WTC11 (cell line): Measurements from ENCODE around the gene ISY1. TPM values are rescaled to one million over a fixed set of nuclear protein-coding genes. Genes with fewer than 3 reads are reported as not detected.

Experiments
- ATAC-seq: fragments of 200-7000 bp; cut with Tn5 transposase; 2 replicates; pipeline ENCODE4 v1.10.0; 2021; ENCODE audit warnings: mild to moderate bottlenecking, moderate library complexity
- CTCF ChIA-PET: fragments of 300-600 bp; sonication (Branson Sonifier 250); formaldehyde crosslinking; loops from one replicate; lab custom pipeline; 2021; ENCODE audit warnings: antibody characterized with exemption; lab: Charles Lee
- POLR2A ChIA-PET: fragments of 350-600 bp; sonication (Branson Sonifier 250); formaldehyde crosslinking; loops from one replicate; lab custom pipeline; 2021; ENCODE audit warnings: antibody characterized with exemption; lab: Charles Lee
- DNase-seq: peaks from one replicate; pipeline ENCODE4 v3.0.0; 2021; ENCODE audit warnings: low spot score
- H3K27ac Mint-ChIP-seq: 2 replicates; pipeline ENCODE4 v1.8.0; 2021; ENCODE audit warnings: mixed read lengths
- H3K27me3 Mint-ChIP-seq: 2 replicates; pipeline ENCODE4 v1.8.0; 2021; ENCODE audit warnings: low read depth, mild to moderate bottlenecking, moderate library complexity, mixed read lengths
- H3K36me3 Mint-ChIP-seq: 2 replicates; pipeline ENCODE4 v1.8.0; 2021; ENCODE audit warnings: mixed read lengths
- H3K4me1 Mint-ChIP-seq: 2 replicates; pipeline ENCODE4 v1.8.0; 2022; ENCODE audit warnings: mixed read lengths
- H3K4me3 Mint-ChIP-seq: 2 replicates; pipeline ENCODE4 v1.8.0; 2021; ENCODE audit warnings: mild to moderate bottlenecking, moderate library complexity, mixed read lengths
- H3K9me3 Mint-ChIP-seq: 2 replicates; pipeline ENCODE4 v1.8.0; 2021; ENCODE audit warnings: mixed read lengths
- ATF1 ChIP-seq: sonication (generic); formaldehyde crosslinking; IDR thresholded peaks from 2 replicates; pipeline ENCODE4 v1.8.1; 2023; ENCODE audit warnings: mild to moderate bottlenecking, moderate library complexity, missing genetic modification reagents
- CREB1 ChIP-seq: sonication (generic); formaldehyde crosslinking; IDR thresholded peaks from 2 replicates; pipeline ENCODE4 v1.8.0; 2023; ENCODE audit warnings: mild to moderate bottlenecking, missing genetic modification reagents
- FOXK1 ChIP-seq: sonication (generic); formaldehyde crosslinking; IDR thresholded peaks from 2 replicates; pipeline ENCODE4 v1.8.0; 2022; ENCODE audit warnings: mild to moderate bottlenecking, moderate library complexity, missing genetic modification reagents
- FOXP1 ChIP-seq: sonication (generic); formaldehyde crosslinking; IDR thresholded peaks from 2 replicates; pipeline ENCODE4 v1.8.0; 2022; ENCODE audit warnings: missing genetic modification reagents, mild to moderate bottlenecking, moderate library complexity, borderline replicate concordance
- GTF2I ChIP-seq: fragments of 250-450 bp; sonication (Bioruptor Pico); conservative IDR thresholded peaks from 2 replicates; pipeline ENCODE4 v1.4.0; 2021; ENCODE audit warnings: mild to moderate bottlenecking
- NFE2L1 ChIP-seq: sonication (generic); formaldehyde crosslinking; IDR thresholded peaks from 2 replicates; pipeline ENCODE4 v1.8.1; 2023; ENCODE audit warnings: missing genetic modification reagents
- NR1H2 ChIP-seq: sonication (generic); formaldehyde crosslinking; IDR thresholded peaks from 2 replicates; pipeline ENCODE4 v1.9.0; 2021; ENCODE audit warnings: mild to moderate bottlenecking, moderate library complexity, missing genetic modification reagents
- RORB ChIP-seq: fragments of 250-450 bp; sonication (Bioruptor Pico); IDR thresholded peaks from 2 replicates; pipeline ENCODE4 v1.9.0; 2021; ENCODE audit warnings: mild to moderate bottlenecking
- ZNF121 ChIP-seq: sonication (generic); formaldehyde crosslinking; IDR thresholded peaks from 2 replicates; pipeline ENCODE4 v1.8.0; 2023; ENCODE audit warnings: missing genetic modification reagents
- ZNF138 ChIP-seq: sonication (generic); formaldehyde crosslinking; conservative IDR thresholded peaks from 2 replicates; pipeline ENCODE4 v1.8.1; 2022; ENCODE audit warnings: mild to moderate bottlenecking, moderate library complexity, missing genetic modification reagents
- ZNF671 ChIP-seq: fragments of 250-450 bp; sonication (Bioruptor Pico); IDR thresholded peaks from 2 replicates; pipeline ENCODE4 v1.8.0; 2021; ENCODE audit warnings: mild to moderate bottlenecking
- total RNA-seq: library from RNA; stranded (reverse); gene quantifications from 3 replicates; pipeline ENCODE4 v1.2.3, GENCODE V29; 2021
- TF ChIP-seq, protein P1 (sequence below): sonication (generic); formaldehyde crosslinking; IDR thresholded peaks from 2 replicates; pipeline ENCODE4 v1.8.1; 2023; ENCODE audit warnings: mild to moderate bottlenecking, missing genetic modification reagents
- TF ChIP-seq, protein P2 (sequence below): sonication (generic); formaldehyde crosslinking; IDR thresholded peaks from 2 replicates; pipeline ENCODE4 v1.8.1; 2023; ENCODE audit warnings: mild to moderate bottlenecking, moderate library complexity, missing genetic modification reagents
- TF ChIP-seq, protein P3 (sequence below): sonication (generic); formaldehyde crosslinking; IDR thresholded peaks from 2 replicates; pipeline ENCODE4 v1.8.1; 2023; ENCODE audit warnings: mild to moderate bottlenecking, missing genetic modification reagents, moderate library complexity
- TF ChIP-seq, protein P4 (sequence below): sonication (generic); formaldehyde crosslinking; IDR thresholded peaks from 2 replicates; pipeline ENCODE4 v1.8.1; 2022; ENCODE audit warnings: mild to moderate bottlenecking, missing genetic modification reagents, moderate library complexity, borderline replicate concordance
- TF ChIP-seq, protein P5 (sequence below): sonication (generic); formaldehyde crosslinking; IDR thresholded peaks from 2 replicates; pipeline ENCODE4 v1.8.0; 2022; ENCODE audit warnings: mild to moderate bottlenecking, missing genetic modification reagents
- TF ChIP-seq, protein P6 (sequence below): sonication (generic); formaldehyde crosslinking; IDR thresholded peaks from 2 replicates; pipeline ENCODE4 v1.8.0; 2022; ENCODE audit warnings: mild to moderate bottlenecking, missing genetic modification reagents
- TF ChIP-seq, protein P7 (sequence below): sonication (generic); formaldehyde crosslinking; IDR thresholded peaks from 2 replicates; pipeline ENCODE4 v1.8.1; 2023; ENCODE audit warnings: mild to moderate bottlenecking, missing genetic modification reagents, moderate library complexity
- TF ChIP-seq, protein P8 (sequence below): sonication (generic); formaldehyde crosslinking; IDR thresholded peaks from 2 replicates; pipeline ENCODE4 v1.8.1; 2022; ENCODE audit warnings: low read depth, missing genetic modification reagents, borderline replicate concordance

Gene ISY1
- total RNA-seq, 1 experiment from 2014 or later = 25.0 TPM

DNA sequence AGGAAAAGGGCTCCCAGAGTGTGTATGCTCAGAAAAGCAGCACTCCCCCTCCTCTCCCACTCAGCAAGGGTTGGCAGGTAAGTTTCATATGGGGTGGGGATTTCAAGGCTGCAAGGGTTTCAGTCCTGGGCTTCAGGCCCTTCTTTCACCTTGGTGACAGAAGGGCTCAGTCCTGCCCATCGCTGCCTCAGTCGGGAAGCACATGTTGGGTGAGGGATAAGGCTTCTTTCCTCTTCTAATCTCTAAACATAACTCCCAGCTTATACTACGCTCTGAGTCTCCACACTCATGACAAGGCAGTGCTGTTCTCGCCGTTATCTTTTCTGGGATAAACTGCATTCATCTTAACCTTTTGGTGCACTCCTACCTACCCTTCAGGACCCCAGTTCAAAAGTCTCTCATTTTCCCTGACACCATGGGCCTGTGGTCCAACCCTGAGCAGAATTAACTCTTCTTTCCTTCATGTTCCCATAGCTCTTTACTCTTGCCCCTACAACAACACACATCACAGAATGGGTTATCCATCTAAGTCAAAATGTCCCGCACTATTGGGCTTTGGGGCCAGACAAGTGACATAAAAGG, 56.3 kb downstream of the ISY1 start (continued):
- TF ChIP-seq, protein P1, sequence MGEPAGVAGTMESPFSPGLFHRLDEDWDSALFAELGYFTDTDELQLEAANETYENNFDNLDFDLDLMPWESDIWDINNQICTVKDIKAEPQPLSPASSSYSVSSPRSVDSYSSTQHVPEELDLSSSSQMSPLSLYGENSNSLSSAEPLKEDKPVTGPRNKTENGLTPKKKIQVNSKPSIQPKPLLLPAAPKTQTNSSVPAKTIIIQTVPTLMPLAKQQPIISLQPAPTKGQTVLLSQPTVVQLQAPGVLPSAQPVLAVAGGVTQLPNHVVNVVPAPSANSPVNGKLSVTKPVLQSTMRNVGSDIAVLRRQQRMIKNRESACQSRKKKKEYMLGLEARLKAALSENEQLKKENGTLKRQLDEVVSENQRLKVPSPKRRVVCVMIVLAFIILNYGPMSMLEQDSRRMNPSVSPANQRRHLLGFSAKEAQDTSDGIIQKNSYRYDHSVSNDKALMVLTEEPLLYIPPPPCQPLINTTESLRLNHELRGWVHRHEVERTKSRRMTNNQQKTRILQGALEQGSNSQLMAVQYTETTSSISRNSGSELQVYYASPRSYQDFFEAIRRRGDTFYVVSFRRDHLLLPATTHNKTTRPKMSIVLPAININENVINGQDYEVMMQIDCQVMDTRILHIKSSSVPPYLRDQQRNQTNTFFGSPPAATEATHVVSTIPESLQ (CRISPR knock-in tag) = no peak
- no peak for TF ChIP-seq ATF1 (CRISPR knock-in tag)
- TF ChIP-seq, protein P2, sequence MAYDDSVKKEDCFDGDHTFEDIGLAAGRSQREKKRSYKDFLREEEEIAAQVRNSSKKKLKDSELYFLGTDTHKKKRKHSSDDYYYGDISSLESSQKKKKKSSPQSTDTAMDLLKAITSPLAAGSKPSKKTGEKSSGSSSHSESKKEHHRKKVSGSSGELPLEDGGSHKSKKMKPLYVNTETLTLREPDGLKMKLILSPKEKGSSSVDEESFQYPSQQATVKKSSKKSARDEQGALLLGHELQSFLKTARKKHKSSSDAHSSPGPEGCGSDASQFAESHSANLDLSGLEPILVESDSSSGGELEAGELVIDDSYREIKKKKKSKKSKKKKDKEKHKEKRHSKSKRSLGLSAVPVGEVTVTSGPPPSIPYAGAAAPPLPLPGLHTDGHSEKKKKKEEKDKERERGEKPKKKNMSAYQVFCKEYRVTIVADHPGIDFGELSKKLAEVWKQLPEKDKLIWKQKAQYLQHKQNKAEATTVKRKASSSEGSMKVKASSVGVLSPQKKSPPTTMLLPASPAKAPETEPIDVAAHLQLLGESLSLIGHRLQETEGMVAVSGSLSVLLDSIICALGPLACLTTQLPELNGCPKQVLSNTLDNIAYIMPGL = no peak
- TF ChIP-seq, protein P3, sequence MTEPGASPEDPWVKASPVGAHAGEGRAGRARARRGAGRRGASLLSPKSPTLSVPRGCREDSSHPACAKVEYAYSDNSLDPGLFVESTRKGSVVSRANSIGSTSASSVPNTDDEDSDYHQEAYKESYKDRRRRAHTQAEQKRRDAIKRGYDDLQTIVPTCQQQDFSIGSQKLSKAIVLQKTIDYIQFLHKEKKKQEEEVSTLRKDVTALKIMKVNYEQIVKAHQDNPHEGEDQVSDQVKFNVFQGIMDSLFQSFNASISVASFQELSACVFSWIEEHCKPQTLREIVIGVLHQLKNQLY (CRISPR knock-in tag) = no peak
- TF ChIP-seq RORB (CRISPR knock-in tag) = no peak
- TF ChIP-seq, protein P4, sequence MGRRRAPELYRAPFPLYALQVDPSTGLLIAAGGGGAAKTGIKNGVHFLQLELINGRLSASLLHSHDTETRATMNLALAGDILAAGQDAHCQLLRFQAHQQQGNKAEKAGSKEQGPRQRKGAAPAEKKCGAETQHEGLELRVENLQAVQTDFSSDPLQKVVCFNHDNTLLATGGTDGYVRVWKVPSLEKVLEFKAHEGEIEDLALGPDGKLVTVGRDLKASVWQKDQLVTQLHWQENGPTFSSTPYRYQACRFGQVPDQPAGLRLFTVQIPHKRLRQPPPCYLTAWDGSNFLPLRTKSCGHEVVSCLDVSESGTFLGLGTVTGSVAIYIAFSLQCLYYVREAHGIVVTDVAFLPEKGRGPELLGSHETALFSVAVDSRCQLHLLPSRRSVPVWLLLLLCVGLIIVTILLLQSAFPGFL = no peak
- TF ChIP-seq, protein P5, sequence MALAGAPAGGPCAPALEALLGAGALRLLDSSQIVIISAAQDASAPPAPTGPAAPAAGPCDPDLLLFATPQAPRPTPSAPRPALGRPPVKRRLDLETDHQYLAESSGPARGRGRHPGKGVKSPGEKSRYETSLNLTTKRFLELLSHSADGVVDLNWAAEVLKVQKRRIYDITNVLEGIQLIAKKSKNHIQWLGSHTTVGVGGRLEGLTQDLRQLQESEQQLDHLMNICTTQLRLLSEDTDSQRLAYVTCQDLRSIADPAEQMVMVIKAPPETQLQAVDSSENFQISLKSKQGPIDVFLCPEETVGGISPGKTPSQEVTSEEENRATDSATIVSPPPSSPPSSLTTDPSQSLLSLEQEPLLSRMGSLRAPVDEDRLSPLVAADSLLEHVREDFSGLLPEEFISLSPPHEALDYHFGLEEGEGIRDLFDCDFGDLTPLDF = no peak
- TF ChIP-seq FOXP1 (CRISPR knock-in tag) = no peak
- TF ChIP-seq, protein P6, sequence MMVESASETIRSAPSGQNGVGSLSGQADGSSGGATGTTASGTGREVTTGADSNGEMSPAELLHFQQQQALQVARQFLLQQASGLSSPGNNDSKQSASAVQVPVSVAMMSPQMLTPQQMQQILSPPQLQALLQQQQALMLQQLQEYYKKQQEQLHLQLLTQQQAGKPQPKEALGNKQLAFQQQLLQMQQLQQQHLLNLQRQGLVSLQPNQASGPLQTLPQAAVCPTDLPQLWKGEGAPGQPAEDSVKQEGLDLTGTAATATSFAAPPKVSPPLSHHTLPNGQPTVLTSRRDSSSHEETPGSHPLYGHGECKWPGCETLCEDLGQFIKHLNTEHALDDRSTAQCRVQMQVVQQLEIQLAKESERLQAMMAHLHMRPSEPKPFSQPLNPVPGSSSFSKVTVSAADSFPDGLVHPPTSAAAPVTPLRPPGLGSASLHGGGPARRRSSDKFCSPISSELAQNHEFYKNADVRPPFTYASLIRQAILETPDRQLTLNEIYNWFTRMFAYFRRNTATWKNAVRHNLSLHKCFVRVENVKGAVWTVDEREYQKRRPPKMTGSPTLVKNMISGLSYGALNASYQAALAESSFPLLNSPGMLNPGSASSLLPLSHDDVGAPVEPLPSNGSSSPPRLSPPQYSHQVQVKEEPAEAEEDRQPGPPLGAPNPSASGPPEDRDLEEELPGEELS (CRISPR knock-in tag) = no peak

DNA sequence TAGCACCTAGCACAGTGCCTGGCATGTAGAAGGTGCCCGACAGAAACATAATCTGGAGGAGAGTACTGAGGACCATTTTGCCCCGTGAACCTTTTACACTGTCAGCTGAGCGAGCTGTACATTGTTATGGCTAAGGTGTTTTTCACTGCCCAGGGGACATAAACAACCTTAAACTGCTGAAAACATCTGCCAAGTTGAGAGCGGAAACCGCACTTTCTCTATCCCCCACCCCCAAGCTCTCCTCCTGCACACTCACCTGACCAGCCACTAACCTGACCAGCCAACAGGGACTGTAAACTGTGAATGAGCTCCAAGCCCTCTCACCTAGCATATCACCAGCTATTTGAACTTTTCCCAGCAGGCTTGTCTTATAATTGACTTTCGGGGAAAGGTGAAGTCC, 56.8 kb downstream of the ISY1 start:
- Mint-ChIP-seq H3K4me3 (no peak overlapping the region), H3K27me3 (no peaks in the 10 kb centered on the region)
- TF ChIP-seq NR1H2 = no peak
- TF ChIP-seq, protein P7, sequence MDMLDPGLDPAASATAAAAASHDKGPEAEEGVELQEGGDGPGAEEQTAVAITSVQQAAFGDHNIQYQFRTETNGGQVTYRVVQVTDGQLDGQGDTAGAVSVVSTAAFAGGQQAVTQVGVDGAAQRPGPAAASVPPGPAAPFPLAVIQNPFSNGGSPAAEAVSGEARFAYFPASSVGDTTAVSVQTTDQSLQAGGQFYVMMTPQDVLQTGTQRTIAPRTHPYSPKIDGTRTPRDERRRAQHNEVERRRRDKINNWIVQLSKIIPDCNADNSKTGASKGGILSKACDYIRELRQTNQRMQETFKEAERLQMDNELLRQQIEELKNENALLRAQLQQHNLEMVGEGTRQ = no peak
- TF ChIP-seq, all 79 proteins: peak for 0
- H3K4me1 Mint-ChIP-seq = no peaks in the 10 kb centered on the region
- peaks cover 4% of the 10 kb centered on the region for H3K36me3 Mint-ChIP-seq
- ChIA-PET POLR2A (no interaction called here), CTCF (no interaction called here)
- peak overlapping the region; percentile 60; the same call in 1 of the 2 replicates for H3K27ac Mint-ChIP-seq
- H3K9me3 Mint-ChIP-seq = no peaks in the 10 kb centered on the region
- ATAC-seq = no peak
- DNase-seq = no peak

DNA sequence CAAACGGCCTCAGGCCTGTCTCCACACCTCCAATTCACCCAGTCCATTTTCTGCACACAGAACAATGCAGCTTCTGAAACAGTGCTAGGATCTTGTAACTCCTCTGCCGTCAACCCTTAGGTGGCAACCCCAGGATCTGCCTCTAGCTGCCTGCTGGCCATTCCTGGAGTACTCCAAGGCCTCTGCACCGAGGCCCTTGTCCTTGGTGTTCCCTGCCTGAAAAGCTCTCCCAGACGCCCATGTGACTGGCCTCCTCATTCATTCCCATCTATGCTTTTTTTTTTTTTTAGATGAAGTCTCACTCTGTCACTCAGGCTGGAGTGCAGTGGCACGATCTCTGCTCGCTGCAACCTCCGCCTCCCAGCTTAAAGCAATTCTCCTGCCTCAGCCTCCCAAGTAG, 57.6 kb downstream of the ISY1 start:
- Mint-ChIP-seq H3K4me3 (no peak overlapping the region), H3K4me1 (no peaks in the 10 kb centered on the region), H3K27ac (peak overlapping the region; percentile 53; the same call in 1 of the 2 replicates), H3K9me3 (peaks cover 2% of the 10 kb centered on the region), H3K36me3 (peaks cover 2% of the 10 kb centered on the region), H3K27me3 (no peaks in the 10 kb centered on the region)
- no peak for DNase-seq
- ChIA-PET POLR2A (no interaction called here), CTCF (interaction anchor here (1.2 to 1.4 kb wide), 2 partner anchors 133 to 142 kb away, joined by 4 to 6 read pairs; no protein-coding TSS in a partner anchor)
- ATAC-seq = no peak
- TF ChIP-seq, protein P1 (CRISPR knock-in tag) = no peak
- no peak for TF ChIP-seq ZNF671 (CRISPR knock-in tag)
- TF ChIP-seq CREB1 (CRISPR knock-in tag) = no peak
- no peak for TF ChIP-seq FOXK1 (CRISPR knock-in tag)
- TF ChIP-seq GTF2I (CRISPR knock-in tag) = no peak
- TF ChIP-seq NFE2L1 (CRISPR knock-in tag) = no peak
- TF ChIP-seq, protein P8, sequence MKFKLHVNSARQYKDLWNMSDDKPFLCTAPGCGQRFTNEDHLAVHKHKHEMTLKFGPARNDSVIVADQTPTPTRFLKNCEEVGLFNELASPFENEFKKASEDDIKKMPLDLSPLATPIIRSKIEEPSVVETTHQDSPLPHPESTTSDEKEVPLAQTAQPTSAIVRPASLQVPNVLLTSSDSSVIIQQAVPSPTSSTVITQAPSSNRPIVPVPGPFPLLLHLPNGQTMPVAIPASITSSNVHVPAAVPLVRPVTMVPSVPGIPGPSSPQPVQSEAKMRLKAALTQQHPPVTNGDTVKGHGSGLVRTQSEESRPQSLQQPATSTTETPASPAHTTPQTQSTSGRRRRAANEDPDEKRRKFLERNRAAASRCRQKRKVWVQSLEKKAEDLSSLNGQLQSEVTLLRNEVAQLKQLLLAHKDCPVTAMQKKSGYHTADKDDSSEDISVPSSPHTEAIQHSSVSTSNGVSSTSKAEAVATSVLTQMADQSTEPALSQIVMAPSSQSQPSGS (CRISPR knock-in tag) = no peak
- no peak for TF ChIP-seq ZNF121
- no peak for TF ChIP-seq ZNF138 (CRISPR knock-in tag)
